PC-9 (cell line): ENCODE data around the gene PNP.

Source experiments
- CTCF ChIP-seq: fragments of 200-600 bp; sonication (generic); conservative IDR thresholded peaks from 2 replicates; pipeline ENCODE4 v1.6.1; 2017; ENCODE audit warnings: mixed run types, antibody characterized with exemption, mild to moderate bottlenecking, moderate library complexity
- EZH2 ChIP-seq: fragments of 200-600 bp; sonication (generic); IDR thresholded peaks from 2 replicates; pipeline ENCODE4 v1.8.0; 2017; ENCODE audit warnings: antibody characterized with exemption, low read depth

GRCh38 chr14:20455355-20456300 is 13.6 kb upstream of the PNP start:
- TF ChIP-seq CTCF (no peak), EZH2 (no peak)
